Measurements from ENCODE around the gene PTGS1.
"Not testable (repeated sequence)": the region's sequence is repeated elsewhere in the genome, so short reads cannot be mapped to it uniquely, and the experiment has no call there.

The PTGS1 gene

GRCh38 chr9:122370869-122371755 lies at the start of gene PTGS1:
TSS of gene PTGS1 (plus strand) at chr9:122371024. CDS start at chr9:122371085, 61 bp downstream.
- no peak for DNase-seq (ENCODE audit: low read depth)

GRCh38 chr9:122322553-122322952 lies 48.3 kb upstream of the PTGS1 start:
- no peak for DNase-seq (ENCODE audit: low read depth)

- not testable (repeated sequence) for DNase-seq (ENCODE audit: low read depth)
These were observed 46.2 kb upstream of the PTGS1 start for GRCh38 chr9:122324665-122325064.

GRCh38 chr9:122325124-122325523 lies 45.7 kb upstream of the PTGS1 start:
- no peak for DNase-seq (ENCODE audit: low read depth)

- no peak for DNase-seq (ENCODE audit: low read depth)
These were observed 43.6 kb upstream of the PTGS1 start for GRCh38 chr9:122327175-122327574.

GRCh38 chr9:122329597-122329996 lies 41.2 kb upstream of the PTGS1 start:
- no peak for DNase-seq (ENCODE audit: low read depth)

GRCh38 chr9:122330466-122330865 lies 40.4 kb upstream of the PTGS1 start:
- DNase-seq (ENCODE audit: low read depth) = not testable (repeated sequence)

- no peak for DNase-seq (ENCODE audit: low read depth)
These were observed 39.3 kb upstream of the PTGS1 start for GRCh38 chr9:122331523-122331927.

GRCh38 chr9:122332083-122332482 lies 38.7 kb upstream of the PTGS1 start:
- no peak for DNase-seq (ENCODE audit: low read depth)

GRCh38 chr9:122332644-122333043 lies 38.2 kb upstream of the PTGS1 start:
- DNase-seq (ENCODE audit: low read depth) = no peak

- DNase-seq (ENCODE audit: low read depth) = no peak
These were observed 37.5 kb upstream of the PTGS1 start for GRCh38 chr9:122333169-122333808.

GRCh38 chr9:122334916-122335315 lies 35.9 kb upstream of the PTGS1 start:
- no peak for DNase-seq (ENCODE audit: low read depth)

GRCh38 chr9:122336189-122336588 lies 34.6 kb upstream of the PTGS1 start:
- no peak for DNase-seq (ENCODE audit: low read depth)

- no peak for DNase-seq (ENCODE audit: low read depth)
These were observed 33.8 kb upstream of the PTGS1 start for GRCh38 chr9:122336866-122337555.

GRCh38 chr9:122337556-122337929 lies 33.3 kb upstream of the PTGS1 start:
- no peak for DNase-seq (ENCODE audit: low read depth)

GRCh38 chr9:122338536-122338935 lies 32.3 kb upstream of the PTGS1 start:
- DNase-seq (ENCODE audit: low read depth) = no peak

- DNase-seq (ENCODE audit: low read depth) = no peak
These were observed 31.8 kb upstream of the PTGS1 start for GRCh38 chr9:122338994-122339393.

- DNase-seq (ENCODE audit: low read depth) = no peak
These were observed 31.2 kb upstream of the PTGS1 start for GRCh38 chr9:122339579-122339978.

- no peak for DNase-seq (ENCODE audit: low read depth)
These were observed 30.7 kb upstream of the PTGS1 start for GRCh38 chr9:122340161-122340560.

GRCh38 chr9:122342323-122343050 lies 28.3 kb upstream of the PTGS1 start:
- DNase-seq (ENCODE audit: low read depth) = no peak

GRCh38 chr9:122346478-122347347 lies 24.1 kb upstream of the PTGS1 start:
- no peak for DNase-seq (ENCODE audit: low read depth)

Data from activated T-cell treated with anti-CD3 and anti-CD28 coated beads for 1 hour (primary cell).